SK-N-SH (cell line): ENCODE data around the gene PPP2R5D.
"Not testable (repeated sequence)": the region's sequence is repeated elsewhere in the genome, so short reads cannot be mapped to it uniquely, and the experiment has no call there.

Experiments used
- CTCF ChIP-seq: fragments of 200-600 bp; sonication (generic); IDR thresholded peaks from 2 replicates; pipeline ENCODE4 v1.6.1; 2017; ENCODE audit warnings: antibody characterized with exemption, mild to moderate bottlenecking, moderate library complexity
- EP300 ChIP-seq, 2 experiments: IDR thresholded peaks; 2 replicates each; pipeline versions ENCODE4 v1.4.0 to v1.6.1; 2012; ENCODE audit warnings: borderline replicate concordance in 1 of 2, low read depth in 1 of 2, low read length in 1 of 2
- GABPA ChIP-seq: IDR thresholded peaks from 2 replicates; pipeline ENCODE4 v1.4.0; 2012; ENCODE audit warnings: low read depth, mild to moderate bottlenecking
- JUND ChIP-seq: IDR thresholded peaks from 2 replicates; pipeline ENCODE4 v1.4.0; 2012
- MXI1 ChIP-seq: IDR thresholded peaks from 2 replicates; pipeline ENCODE4 v1.6.1; 2012; ENCODE audit warnings: mild to moderate bottlenecking, low read depth, low read length, improper control_type of control experiment
- POLR2AphosphoS5 ChIP-seq: IDR thresholded peaks from 2 replicates; pipeline ENCODE4 v1.6.1; 2012; ENCODE audit warnings: low read depth, low read length
- RAD21 ChIP-seq: IDR thresholded peaks from 2 replicates; pipeline ENCODE4 v1.6.1; 2012; ENCODE audit warnings: mild to moderate bottlenecking, low read length
- TAF1 ChIP-seq: IDR thresholded peaks from 2 replicates; pipeline ENCODE4 v1.6.1; 2012; ENCODE audit warnings: low read depth, mild to moderate bottlenecking, low read length, moderate library complexity, borderline replicate concordance
- TF ChIP-seq, protein P1 (sequence below): IDR thresholded peaks from 2 replicates; pipeline ENCODE4 v1.6.1; 2012; ENCODE audit warnings: mild to moderate bottlenecking, low read depth, low read length, moderate library complexity
- TF ChIP-seq, protein P2 (sequence below): IDR thresholded peaks from 2 replicates; pipeline ENCODE4 v1.4.0; 2012; ENCODE audit warnings: low read depth

DNA sequence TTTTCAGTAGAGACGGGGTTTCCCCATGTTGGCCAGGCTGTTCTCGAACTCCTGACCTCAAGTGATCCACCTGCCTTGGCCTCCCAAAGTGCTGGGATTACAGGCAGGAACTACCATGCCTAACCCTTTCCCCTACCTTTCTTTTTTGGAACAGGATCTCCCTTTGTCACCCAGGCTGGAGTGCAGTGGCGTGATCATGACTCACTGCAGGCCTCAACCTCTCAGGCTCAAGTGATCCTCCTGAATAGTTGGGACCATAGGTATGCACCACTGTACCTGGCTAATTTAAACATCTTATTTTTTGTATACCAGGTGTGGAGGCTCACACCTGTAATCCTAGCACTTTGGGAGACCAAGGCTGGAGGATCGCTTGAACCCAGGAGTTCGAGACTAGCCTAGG is 43.0 kb upstream of the PPP2R5D start:
- not testable (repeated sequence) for TF ChIP-seq EP300 (IDR thresholded peaks at IDR 0.05; ENCODE audit: borderline replicate concordance in 1 of 2, low read depth in 1 of 2, low read length in 1 of 2); GABPA; POLR2AphosphoS5; MXI1; JUND; CTCF; TAF1; RAD21
- TF ChIP-seq, protein P1, sequence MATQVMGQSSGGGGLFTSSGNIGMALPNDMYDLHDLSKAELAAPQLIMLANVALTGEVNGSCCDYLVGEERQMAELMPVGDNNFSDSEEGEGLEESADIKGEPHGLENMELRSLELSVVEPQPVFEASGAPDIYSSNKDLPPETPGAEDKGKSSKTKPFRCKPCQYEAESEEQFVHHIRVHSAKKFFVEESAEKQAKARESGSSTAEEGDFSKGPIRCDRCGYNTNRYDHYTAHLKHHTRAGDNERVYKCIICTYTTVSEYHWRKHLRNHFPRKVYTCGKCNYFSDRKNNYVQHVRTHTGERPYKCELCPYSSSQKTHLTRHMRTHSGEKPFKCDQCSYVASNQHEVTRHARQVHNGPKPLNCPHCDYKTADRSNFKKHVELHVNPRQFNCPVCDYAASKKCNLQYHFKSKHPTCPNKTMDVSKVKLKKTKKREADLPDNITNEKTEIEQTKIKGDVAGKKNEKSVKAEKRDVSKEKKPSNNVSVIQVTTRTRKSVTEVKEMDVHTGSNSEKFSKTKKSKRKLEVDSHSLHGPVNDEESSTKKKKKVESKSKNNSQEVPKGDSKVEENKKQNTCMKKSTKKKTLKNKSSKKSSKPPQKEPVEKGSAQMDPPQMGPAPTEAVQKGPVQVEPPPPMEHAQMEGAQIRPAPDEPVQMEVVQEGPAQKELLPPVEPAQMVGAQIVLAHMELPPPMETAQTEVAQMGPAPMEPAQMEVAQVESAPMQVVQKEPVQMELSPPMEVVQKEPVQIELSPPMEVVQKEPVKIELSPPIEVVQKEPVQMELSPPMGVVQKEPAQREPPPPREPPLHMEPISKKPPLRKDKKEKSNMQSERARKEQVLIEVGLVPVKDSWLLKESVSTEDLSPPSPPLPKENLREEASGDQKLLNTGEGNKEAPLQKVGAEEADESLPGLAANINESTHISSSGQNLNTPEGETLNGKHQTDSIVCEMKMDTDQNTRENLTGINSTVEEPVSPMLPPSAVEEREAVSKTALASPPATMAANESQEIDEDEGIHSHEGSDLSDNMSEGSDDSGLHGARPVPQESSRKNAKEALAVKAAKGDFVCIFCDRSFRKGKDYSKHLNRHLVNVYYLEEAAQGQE: not testable (repeated sequence)
- TF ChIP-seq, protein P2, sequence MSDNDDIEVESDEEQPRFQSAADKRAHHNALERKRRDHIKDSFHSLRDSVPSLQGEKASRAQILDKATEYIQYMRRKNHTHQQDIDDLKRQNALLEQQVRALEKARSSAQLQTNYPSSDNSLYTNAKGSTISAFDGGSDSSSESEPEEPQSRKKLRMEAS: not testable (repeated sequence)
